A549 (cell line): ENCODE results near the gene AFAP1. TPM values are rescaled to one million over a fixed set of nuclear protein-coding genes. Genes with fewer than 3 reads are reported as not detected.

Experiments used
- ATAC-seq, 2 experiments: fragments of 200-7000 bp in 1 of 2; fragments of >200 bp in 1 of 2; cut with Nextera tagmentation in 1 of 2; cut with Tn5 transposase in 1 of 2; 3 replicates each; pipeline versions ENCODE4 v1.8.0 to v1.9.1; 2018 to 2020; ENCODE audit warnings: mild to moderate bottlenecking in 1 of 2, moderate library complexity in 1 of 2
- CTCF ChIA-PET: fragments of 300-600 bp; sonication (Branson Sonifier 250); formaldehyde crosslinking; extraction: SDS; loops from one replicate; lab custom pipeline; 2021; ENCODE audit warnings: antibody characterized with exemption, inconsistent platforms; lab: Yijun Ruan, JAX
- POLR2A ChIA-PET: fragments of 350-600 bp; formaldehyde crosslinking; extraction: SDS; loops from one replicate; lab custom pipeline; 2021; ENCODE audit warnings: antibody characterized with exemption, inconsistent platforms; lab: Yijun Ruan, JAX
- DNase-seq, 2 experiments: peaks; one replicate each; pipeline versions ENCODE4 v3.0.0 to v3.0.0-alpha.2; 2011 to 2016; ENCODE audit warnings: low read depth in 1 of 2, low spot score in 1 of 2
- FAIRE-seq: peaks from 2 replicates; lab custom pipeline; 2011; peaks lifted over from hg19 to GRCh38; lab: Jason Lieb, UNC
- H3K27ac ChIP-seq, 2 experiments: fragments of >200 bp; sonication (Bioruptor Twin); formaldehyde crosslinking; 3 replicates each; pipeline ENCODE4 v1.5.1; 2016 to 2017
- H3K4me1 ChIP-seq: fragments of >200 bp; sonication (Bioruptor Twin); formaldehyde crosslinking; 3 replicates; pipeline ENCODE4 v1.6.1; 2016
- H3K4me2 ChIP-seq: fragments of >200 bp; sonication (Bioruptor Twin); formaldehyde crosslinking; 3 replicates; pipeline ENCODE4 v1.6.1; 2016
- H3K4me3 ChIP-seq: fragments of >200 bp; sonication (Bioruptor Twin); formaldehyde crosslinking; 3 replicates; pipeline ENCODE4 v1.5.1; 2016
- H3K9me3 ChIP-seq: fragments of >200 bp; sonication (Bioruptor Twin); formaldehyde crosslinking; 3 replicates; pipeline ENCODE4 v1.6.1; 2016
- BHLHE40 ChIP-seq: IDR thresholded peaks from 2 replicates; pipeline ENCODE4 v1.6.1; 2012; ENCODE audit warnings: low read depth, low read length, inconsistent platforms
- CBX2 ChIP-seq: fragments of 200-600 bp; sonication (generic); IDR thresholded peaks from 2 replicates; pipeline ENCODE4 v1.6.1; 2016; ENCODE audit warnings: low read depth, mild to moderate bottlenecking, borderline replicate concordance
- CHD4 ChIP-seq: fragments of 200-600 bp; sonication (generic); IDR thresholded peaks from 2 replicates; pipeline ENCODE4 v1.6.1; 2016; ENCODE audit warnings: antibody characterized with exemption, mild to moderate bottlenecking, borderline replicate concordance
- CTCF ChIP-seq: fragments of >200 bp; sonication (Bioruptor Twin); formaldehyde crosslinking; IDR thresholded peaks from 3 replicates; pipeline ENCODE4 v1.5.1; 2016
- EP300 ChIP-seq, 2 experiments: fragments of >200 bp; sonication (Bioruptor Twin); formaldehyde crosslinking; IDR thresholded peaks; 2 replicates in 1 of 2; 3 replicates in 1 of 2; pipeline ENCODE4 v1.6.1; 2016 to 2017
- ESRRA ChIP-seq: fragments of 150-350 bp; IDR thresholded peaks from 2 replicates; pipeline ENCODE4 v1.6.1; 2014; ENCODE audit warnings: mild to moderate bottlenecking, low read length, borderline replicate concordance
- HDAC2 ChIP-seq: fragments of 200-600 bp; sonication (generic); IDR thresholded peaks from 2 replicates; pipeline ENCODE4 v1.6.1; 2016
- HEYL ChIP-seq: fragments of 250-450 bp; sonication (Bioruptor Pico); IDR thresholded peaks from 2 replicates; pipeline ENCODE4 v1.8.0; 2021; ENCODE audit warnings: mild to moderate bottlenecking, moderate library complexity
- HOXB5 ChIP-seq: fragments of 250-450 bp; sonication (Bioruptor Pico); IDR thresholded peaks from 2 replicates; pipeline ENCODE4 v1.5.0; 2020; ENCODE audit warnings: mild to moderate bottlenecking, moderate library complexity
- JUN ChIP-seq, 2 experiments: fragments of >200 bp; sonication (Bioruptor Twin); formaldehyde crosslinking; IDR thresholded peaks; 2 replicates in 1 of 2; 3 replicates in 1 of 2; pipeline ENCODE4 v1.6.1; 2016 to 2017
- KDM1A ChIP-seq: fragments of 200-600 bp; sonication (generic); IDR thresholded peaks from 2 replicates; pipeline ENCODE4 v1.6.1; 2016; ENCODE audit warnings: low read depth, mild to moderate bottlenecking
- KDM5A ChIP-seq: fragments of 200-600 bp; sonication (generic); IDR thresholded peaks from 2 replicates; pipeline ENCODE4 v1.6.1; 2016; ENCODE audit warnings: antibody characterized with exemption, mild to moderate bottlenecking
- MAFK ChIP-seq: fragments of 450-650 bp; IDR thresholded peaks from 2 replicates; pipeline ENCODE4 v1.6.1; 2014; ENCODE audit not compliant: partially characterized antibody
- MAX ChIP-seq: IDR thresholded peaks from 2 replicates; pipeline ENCODE4 v1.6.1; 2012
- MAZ ChIP-seq: fragments of 150-350 bp; IDR thresholded peaks from 2 replicates; pipeline ENCODE4 v1.6.1; 2014; ENCODE audit warnings: antibody characterized with exemption, low read depth, low read length, borderline replicate concordance
- MYC ChIP-seq: IDR thresholded peaks from 2 replicates; pipeline ENCODE4 v1.6.1; 2012; ENCODE audit warnings: mild to moderate bottlenecking, inconsistent platforms, low read length, improper control_type of control experiment, borderline replicate concordance
- PHF8 ChIP-seq: fragments of 200-600 bp; sonication (generic); IDR thresholded peaks from 2 replicates; pipeline ENCODE4 v1.6.1; 2016; ENCODE audit warnings: low read depth, mild to moderate bottlenecking, antibody characterized with exemption, moderate library complexity, borderline replicate concordance
- RNF2 ChIP-seq: fragments of 200-600 bp; sonication (generic); IDR thresholded peaks from 2 replicates; pipeline ENCODE4 v1.6.1; 2016; ENCODE audit warnings: low read depth, mild to moderate bottlenecking, antibody characterized with exemption, moderate library complexity, borderline replicate concordance
- USF2 ChIP-seq: fragments of 450-650 bp; IDR thresholded peaks from 2 replicates; pipeline ENCODE4 v1.6.1; 2014; ENCODE audit warnings: antibody characterized with exemption
- ZNF302 ChIP-seq: fragments of 250-450 bp; sonication (Bioruptor Pico); IDR thresholded peaks from 2 replicates; pipeline ENCODE4 v1.9.0; 2021; ENCODE audit warnings: inconsistent platforms, mild to moderate bottlenecking, moderate library complexity
- ZSCAN20 ChIP-seq: fragments of 250-450 bp; sonication (Bioruptor Pico); IDR thresholded peaks from 2 replicates; pipeline ENCODE4 v1.8.0; 2022; ENCODE audit warnings: mild to moderate bottlenecking, moderate library complexity
- WGBS: methylation state at CpG from one replicate; pipeline ENCODE4 v1.1.6; 2017; ENCODE audit errors: missing lambda C conversion rate; 5-methylcytosine and 5-hydroxymethylcytosine counted together
- polyA plus RNA-seq, 4 experiments: library from polyadenylated mRNA; depleted of rRNA in 3 of 4; stranded (reverse); fragments of >200 nt; fragmentation: RNase III in 1 of 4; extraction: RNeasy Plus Mini Kit Qiagen cat#74134 plus additional on column Dnase treatment in 1 of 4; gene quantifications; 2 replicates in 3 of 4; 3 replicates in 1 of 4; pipeline ENCODE4 v1.2.3, GENCODE V29; 2011 to 2017
- TF ChIP-seq, protein P1 (sequence below): IDR thresholded peaks from 2 replicates; pipeline ENCODE4 v1.6.1; 2012
- TF ChIP-seq, protein P2 (sequence below): fragments of >200 bp; sonication (Bioruptor Twin); formaldehyde crosslinking; IDR thresholded peaks from 3 replicates; pipeline ENCODE4 v1.6.1; 2016

The AFAP1 gene
- polyA plus RNA-seq, 2 of the 4 experiments (the other 2 are of a cell fraction) = 25.4 to 29.6 TPM

DNA sequence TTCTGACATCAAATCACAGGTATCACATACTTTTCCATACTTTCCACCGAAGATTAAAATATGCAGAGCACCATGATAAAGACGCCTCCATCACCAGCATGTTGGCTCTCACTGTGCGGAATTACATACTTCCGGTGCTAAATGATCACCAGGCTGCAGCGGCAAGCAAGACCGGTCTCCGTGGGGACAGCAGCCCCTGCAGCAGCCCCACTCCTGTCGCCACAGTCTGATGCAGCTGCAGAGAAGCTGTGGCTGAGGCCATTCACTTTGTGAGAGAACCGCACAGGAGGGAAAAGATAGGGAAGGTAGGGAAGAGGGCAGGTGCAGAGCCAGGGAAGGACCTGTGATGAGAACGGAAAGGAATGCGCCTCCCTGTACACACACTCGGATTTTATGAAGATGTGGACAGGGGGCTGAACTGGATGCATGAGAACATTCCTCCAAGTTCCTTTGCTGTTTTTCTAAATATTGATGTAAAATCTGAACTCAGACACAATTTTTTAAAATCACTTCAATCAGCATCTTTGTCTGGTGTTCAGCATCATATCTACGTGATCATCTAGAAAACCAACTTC lies 38.3 kb downstream of the AFAP1 start:
- Histone ChIP-seq H3K4me3 (no peak overlapping the region), H3K27ac (no peak overlapping the region), H3K4me2 (no peak overlapping the region), H3K9me3 (no peaks in the 10 kb centered on the region), H3K4me1 (peaks cover 62% of the 10 kb centered on the region)
- TF ChIP-seq EP300 (IDR thresholded peaks at IDR 0.05) (no peak), CHD4 (no peak), CBX2 (no peak), KDM5A (no peak), MAZ (no peak), HDAC2 (no peak), JUN (IDR thresholded peaks at IDR 0.05) (no peak)
- FAIRE-seq = no peak
- WGBS = 87% methylated on average over 11 of the region's 13 CpGs
- ATAC-seq = no peak
- ChIA-PET CTCF (interaction anchor here (1.2 to 1.4 kb wide), 2 partner anchors 15 to 92 kb away, joined by 3 read pairs; no protein-coding TSS in a partner anchor), POLR2A (no interaction called here)
- no peak for DNase-seq

GRCh38 chr4:7900334-7900909 lies 39.2 kb downstream of the AFAP1 start:
- CTCF ChIA-PET = no interaction called here
- ATAC-seq = no peak
- TF ChIP-seq KDM1A (no peak), USF2 (no peak), CHD4 (no peak), PHF8 (no peak), HOXB5 (CRISPR knock-in tag) (no peak), MAX (no peak), ZSCAN20 (no peak), BHLHE40 (no peak), MYC (no peak), MAFK (no peak), ESRRA (no peak), ZNF302 (no peak), RNF2 (no peak), JUN (IDR thresholded peaks at IDR 0.05) (no peak), HEYL (CRISPR knock-in tag) (no peak), CTCF (no peak), MAZ (no peak)
- TF ChIP-seq, protein P1, sequence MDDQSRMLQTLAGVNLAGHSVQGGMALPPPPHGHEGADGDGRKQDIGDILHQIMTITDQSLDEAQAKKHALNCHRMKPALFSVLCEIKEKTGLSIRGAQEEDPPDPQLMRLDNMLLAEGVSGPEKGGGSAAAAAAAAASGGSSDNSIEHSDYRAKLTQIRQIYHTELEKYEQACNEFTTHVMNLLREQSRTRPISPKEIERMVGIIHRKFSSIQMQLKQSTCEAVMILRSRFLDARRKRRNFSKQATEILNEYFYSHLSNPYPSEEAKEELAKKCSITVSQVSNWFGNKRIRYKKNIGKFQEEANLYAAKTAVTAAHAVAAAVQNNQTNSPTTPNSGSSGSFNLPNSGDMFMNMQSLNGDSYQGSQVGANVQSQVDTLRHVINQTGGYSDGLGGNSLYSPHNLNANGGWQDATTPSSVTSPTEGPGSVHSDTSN = no peak
- TF ChIP-seq, protein P2, sequence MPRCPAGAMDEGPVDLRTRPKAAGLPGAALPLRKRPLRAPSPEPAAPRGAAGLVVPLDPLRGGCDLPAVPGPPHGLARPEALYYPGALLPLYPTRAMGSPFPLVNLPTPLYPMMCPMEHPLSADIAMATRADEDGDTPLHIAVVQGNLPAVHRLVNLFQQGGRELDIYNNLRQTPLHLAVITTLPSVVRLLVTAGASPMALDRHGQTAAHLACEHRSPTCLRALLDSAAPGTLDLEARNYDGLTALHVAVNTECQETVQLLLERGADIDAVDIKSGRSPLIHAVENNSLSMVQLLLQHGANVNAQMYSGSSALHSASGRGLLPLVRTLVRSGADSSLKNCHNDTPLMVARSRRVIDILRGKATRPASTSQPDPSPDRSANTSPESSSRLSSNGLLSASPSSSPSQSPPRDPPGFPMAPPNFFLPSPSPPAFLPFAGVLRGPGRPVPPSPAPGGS = no peak
- no peaks in the 10 kb centered on the region for H3K9me3 ChIP-seq
- no peak overlapping the region for H3K27ac ChIP-seq
- 62% methylated on average over 8 of the region's 9 CpGs for WGBS
- no peak overlapping the region for H3K4me3 ChIP-seq
- H3K4me1 ChIP-seq = peaks cover 53% of the 10 kb centered on the region
- no peak for FAIRE-seq
- no peak overlapping the region for H3K4me2 ChIP-seq
- POLR2A ChIA-PET = no interaction called here
- no peak for DNase-seq
